Glomerular endothelial cell (primary cell): ENCODE results near the gene RGS3. TPM values are rescaled to one million over a fixed set of nuclear protein-coding genes. Genes with fewer than 3 reads are reported as not detected.

Experiments used
- DNase-seq: peaks from one replicate; pipeline ENCODE4 v3.0.0-alpha.2; 2011; ENCODE audit warnings: low read depth, low spot score; ENCODE audit errors: extremely low read depth
- total RNA-seq: library from RNA; depleted of rRNA; stranded (reverse); fragments of >200 nt; gene quantifications from 2 replicates; pipeline ENCODE4 v1.2.3, GENCODE V29; 2015

RGS3 gene
- total RNA-seq, 1 donor from 2014 or later: 602 TPM

DNA sequence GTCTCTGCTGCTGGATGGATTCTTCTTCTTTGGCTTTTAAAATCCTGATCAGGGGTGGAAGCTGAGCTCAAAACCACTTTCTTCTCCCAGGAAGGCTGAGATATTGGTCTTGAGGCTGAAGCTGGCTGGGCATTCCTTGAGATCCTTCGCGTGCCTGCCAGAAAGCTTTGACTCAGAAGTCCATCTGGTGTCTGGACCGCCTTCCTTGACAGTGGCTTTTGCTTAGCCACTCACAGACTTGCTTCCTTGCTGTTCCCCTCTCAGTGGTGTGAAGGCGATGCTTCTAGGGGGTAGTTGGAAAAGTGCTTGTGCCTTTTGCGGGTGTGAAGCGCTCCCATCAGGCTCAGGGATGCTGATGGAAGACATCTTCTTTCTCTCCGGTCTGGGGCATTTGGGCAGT, 45.9 kb downstream of the RGS3 start:
- DNase-seq: no peak

- no peak for DNase-seq
These were observed 47.6 kb downstream of the RGS3 start for GRCh38 chr9:113511047-113511521.

GRCh38 chr9:113511856-113512761, 48.6 kb downstream of the RGS3 start:
- DNase-seq: no peak

GRCh38 chr9:113513111-113513510, 49.6 kb downstream of the RGS3 start:
- DNase-seq: no peak

GRCh38 chr9:113513536-113513935, 50.0 kb downstream of the RGS3 start:
- no peak for DNase-seq

- no peak for DNase-seq
These were observed 50.5 kb downstream of the RGS3 start for GRCh38 chr9:113514061-113514460.

DNA sequence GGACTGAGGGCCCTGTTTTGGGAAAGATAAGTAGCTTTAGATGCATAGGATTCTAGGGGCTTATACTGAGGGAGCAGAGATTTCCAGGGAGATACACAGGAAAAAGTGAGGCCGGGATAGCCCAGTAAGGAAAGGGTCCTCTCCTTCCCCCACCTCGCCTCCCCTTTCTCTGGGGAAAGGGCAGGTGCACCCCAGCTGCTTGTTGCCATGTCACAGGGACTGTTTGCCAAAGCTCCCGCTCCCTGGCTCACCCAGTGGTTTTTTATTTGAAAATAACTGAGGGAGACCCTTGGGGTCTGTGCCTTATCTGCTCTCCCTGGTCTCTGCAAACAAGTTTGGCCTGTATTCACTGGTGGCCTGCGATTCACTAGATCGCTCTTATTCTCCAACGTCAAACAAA, 51.2 kb downstream of the RGS3 start:
- DNase-seq: no peak

DNA sequence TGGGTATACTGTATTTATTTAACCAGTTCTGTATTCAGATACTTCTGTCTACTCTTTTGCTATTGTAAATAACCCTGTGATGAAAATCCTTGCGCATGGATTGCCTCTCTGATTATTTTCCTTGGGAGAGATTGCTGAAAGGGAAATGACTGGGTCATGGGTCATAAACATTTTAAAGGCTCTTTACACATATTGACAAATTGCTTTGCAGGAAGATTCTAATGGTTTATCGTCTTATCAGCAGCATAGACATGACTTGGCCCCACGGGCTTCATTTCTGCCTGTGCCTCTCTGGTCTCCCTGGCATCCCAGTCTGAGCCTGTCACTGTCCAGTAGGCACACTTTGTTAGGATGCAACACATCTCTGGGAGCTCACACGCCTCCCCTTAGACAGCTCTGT, 52.3 kb downstream of the RGS3 start:
- no peak for DNase-seq

DNA sequence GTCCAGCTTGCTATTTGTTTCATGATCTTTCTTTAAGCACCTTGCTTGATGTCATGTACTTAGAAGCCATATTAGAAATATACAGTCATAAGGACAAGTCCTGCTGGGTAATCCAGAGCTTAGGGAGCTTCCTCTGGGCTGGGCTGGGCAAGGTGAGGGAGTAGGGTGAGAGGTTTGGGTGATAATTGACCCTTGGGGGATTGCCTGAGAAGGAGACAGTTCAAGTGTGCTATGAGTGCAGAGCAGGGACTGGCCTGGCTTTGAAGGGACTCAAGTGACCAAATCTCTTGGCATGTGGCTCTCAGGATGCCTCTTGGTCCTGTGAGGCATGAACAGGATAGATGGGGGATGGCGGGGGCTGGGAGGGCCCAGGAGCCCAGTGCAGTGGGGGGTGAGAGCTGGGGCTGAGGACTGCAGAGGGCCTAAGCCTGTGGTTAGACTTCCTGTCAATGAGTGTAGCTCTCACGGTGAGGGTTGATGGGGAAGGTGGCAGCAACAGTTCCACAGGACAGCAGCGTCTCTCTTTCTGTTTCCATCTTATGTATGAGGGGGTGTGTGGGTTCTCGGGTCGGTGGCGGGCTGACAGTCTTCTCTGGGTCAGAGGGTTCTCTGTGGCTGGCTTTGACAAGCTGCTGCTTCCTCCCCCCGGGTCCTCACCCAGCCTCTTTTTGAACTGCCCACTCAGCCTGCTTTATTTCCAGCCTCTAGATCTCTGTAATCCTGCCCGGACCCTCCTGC, 53.5 kb downstream of the RGS3 start:
- DNase-seq: no peak

DNA sequence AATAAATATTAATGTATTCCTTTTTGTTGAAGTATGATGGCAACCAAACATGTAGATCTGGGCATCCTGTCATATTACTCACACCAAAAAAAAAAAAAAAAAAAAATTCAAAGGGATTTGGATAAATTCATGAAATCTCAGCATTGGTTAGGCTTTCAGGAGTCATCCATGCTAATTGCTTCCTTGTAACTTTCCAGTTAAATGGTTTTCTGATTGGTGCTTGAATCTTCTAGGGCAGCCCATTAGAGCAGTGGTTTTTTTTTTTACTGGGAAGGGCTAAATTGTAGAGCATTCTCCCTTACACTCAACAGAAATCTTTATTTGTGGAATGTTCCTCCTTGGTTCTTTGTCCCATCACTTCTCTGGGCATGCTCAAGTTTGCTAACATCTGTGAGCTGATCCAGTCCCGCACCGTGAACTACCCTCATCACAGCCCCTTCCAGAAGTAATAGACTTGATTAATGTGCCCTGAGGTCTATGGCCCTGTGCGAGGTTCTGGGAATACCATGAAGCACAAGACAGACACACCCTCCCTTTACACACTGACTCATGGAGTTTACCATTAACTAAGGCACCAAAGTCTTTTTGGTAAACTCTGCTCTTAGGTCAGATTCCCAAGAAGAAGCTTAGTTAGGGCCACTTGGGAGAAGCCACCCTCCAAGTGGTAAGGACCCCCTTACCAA, 56.0 kb downstream of the RGS3 start:
- no peak for DNase-seq

- peak; percentile 77 for DNase-seq
These were observed 56.6 kb downstream of the RGS3 start for GRCh38 chr9:113520109-113520642.

DNA sequence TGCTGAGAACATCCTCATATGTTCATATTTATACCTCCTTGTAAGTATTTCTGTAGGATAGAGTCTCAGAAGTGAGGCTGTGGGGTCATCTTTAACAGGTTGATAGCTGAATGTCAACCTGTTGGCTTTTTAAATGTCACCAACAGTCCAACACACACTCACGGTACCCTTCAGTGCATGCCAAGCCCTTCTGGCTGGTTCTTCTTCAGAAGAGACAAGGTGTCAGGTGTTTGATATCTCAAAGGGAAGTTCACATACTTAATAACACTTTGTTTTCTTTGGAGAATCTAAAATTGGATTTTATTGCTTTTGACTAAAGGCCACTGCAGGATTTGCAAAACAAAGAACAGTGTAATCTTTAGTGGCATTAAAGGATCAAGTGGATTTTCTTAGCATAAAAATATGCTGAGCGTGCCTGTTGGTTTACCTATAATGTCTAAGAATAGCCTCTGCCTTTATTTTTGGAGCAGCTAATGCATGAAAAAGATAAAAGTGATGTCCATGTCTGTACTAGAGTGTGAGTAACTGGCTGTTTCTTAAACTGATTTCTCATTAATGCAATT, 58.2 kb downstream of the RGS3 start:
- DNase-seq: no peak

GRCh38 chr9:113522419-113522818, 58.9 kb downstream of the RGS3 start:
- DNase-seq: no peak

GRCh38 chr9:113522858-113523257, 59.3 kb downstream of the RGS3 start:
- DNase-seq: no peak

- no peak for DNase-seq
These were observed 60.1 kb downstream of the RGS3 start for GRCh38 chr9:113523421-113524141.

GRCh38 chr9:113524468-113524867, 60.9 kb downstream of the RGS3 start:
- DNase-seq: no peak

- no peak for DNase-seq
These were observed 61.7 kb downstream of the RGS3 start for GRCh38 chr9:113525205-113525604.

DNA sequence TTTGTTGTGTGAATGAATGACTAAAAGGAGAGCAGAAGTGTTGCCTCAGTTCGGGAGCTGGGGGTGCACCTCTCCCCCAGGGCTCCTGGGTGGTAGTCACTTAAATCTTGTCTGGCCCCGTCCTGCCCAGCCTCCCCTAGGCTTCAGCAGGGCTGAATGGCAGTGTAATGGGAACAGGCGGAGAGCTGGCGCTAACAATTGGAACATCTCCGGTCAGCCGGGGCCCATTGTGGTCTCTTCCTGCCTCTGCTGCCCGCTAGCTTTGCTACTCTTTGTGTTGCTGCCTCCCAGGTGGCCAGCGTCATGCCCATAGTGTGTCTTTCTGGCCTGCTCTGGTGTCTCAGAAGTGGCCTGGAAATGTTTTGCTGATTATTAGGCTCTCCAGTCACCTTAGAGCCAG, 62.3 kb downstream of the RGS3 start:
- DNase-seq: no peak

DNA sequence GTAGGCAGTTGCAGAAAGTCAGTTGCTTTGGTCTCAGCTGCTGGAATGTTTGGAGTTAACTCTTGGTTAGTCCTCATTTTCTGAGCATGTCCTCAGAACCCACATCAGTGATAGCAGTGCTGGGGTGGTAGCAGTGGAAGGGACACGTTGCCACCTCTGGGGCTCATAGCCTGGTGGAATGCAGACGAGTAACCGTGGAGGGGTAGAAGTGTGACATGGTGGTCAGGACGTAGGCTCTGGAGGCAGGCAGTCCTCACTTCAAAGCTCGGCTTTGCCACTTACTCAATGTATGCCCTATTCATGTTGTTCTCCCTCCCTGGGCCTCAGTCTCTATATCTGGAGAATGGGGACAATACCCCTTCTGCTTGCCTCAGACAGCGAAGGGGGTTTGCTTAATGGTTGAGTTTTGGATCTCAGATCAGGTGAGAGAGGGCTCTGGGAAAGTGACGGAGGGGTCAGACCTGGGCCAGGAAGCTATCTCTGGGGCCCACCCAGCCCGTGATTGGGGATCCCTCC, 62.8 kb downstream of the RGS3 start:
- DNase-seq: no peak

DNA sequence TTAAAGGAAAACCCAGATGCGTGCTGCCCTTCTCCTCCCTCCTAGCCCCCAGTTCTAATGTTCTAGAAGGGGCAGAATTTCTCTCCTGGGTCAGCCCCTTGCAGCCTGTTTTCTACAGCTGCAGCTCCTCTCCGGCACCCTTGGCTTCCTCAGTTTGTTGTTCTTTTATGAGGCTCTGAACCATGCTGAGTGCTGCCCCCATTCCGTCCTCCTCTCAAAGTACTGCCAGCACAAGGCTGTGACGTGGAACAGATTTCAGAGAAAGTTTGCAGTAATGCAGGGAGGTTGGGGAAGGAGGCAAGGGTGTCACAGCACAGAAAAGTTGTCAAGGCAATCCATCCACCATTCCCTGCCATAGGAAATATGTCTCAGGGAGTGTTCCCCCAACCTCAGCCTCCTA, 63.3 kb downstream of the RGS3 start:
- no peak for DNase-seq
